ENCODE results near the gene SAP30L.

Gene SAP30L

DNA sequence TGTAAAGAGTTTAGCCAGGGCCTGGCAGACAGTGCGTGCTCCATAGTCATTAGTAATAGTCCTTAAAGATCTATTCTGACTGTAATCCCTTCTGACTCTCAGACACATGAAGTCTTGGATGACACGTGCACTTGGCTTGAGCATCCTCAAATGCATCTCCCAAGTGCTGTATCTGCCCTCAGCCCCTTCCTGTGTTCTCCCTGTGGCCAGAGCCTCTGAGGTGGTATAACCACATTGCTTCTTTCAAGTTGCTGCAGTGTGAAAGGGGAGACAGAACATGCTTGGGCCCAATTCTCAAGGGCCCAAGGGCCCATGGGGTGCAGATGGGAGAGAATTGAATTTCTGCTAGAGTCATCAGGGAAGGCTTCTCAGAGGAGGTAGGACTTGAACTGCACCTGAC, 62.3 kb downstream of the SAP30L start:
- TF ChIP-seq, protein P1, sequence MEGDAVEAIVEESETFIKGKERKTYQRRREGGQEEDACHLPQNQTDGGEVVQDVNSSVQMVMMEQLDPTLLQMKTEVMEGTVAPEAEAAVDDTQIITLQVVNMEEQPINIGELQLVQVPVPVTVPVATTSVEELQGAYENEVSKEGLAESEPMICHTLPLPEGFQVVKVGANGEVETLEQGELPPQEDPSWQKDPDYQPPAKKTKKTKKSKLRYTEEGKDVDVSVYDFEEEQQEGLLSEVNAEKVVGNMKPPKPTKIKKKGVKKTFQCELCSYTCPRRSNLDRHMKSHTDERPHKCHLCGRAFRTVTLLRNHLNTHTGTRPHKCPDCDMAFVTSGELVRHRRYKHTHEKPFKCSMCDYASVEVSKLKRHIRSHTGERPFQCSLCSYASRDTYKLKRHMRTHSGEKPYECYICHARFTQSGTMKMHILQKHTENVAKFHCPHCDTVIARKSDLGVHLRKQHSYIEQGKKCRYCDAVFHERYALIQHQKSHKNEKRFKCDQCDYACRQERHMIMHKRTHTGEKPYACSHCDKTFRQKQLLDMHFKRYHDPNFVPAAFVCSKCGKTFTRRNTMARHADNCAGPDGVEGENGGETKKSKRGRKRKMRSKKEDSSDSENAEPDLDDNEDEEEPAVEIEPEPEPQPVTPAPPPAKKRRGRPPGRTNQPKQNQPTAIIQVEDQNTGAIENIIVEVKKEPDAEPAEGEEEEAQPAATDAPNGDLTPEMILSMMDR (IDR thresholded peaks at IDR 0.05; ENCODE audit: extremely low read depth, missing control alignments): no peak
- DNase-seq (ENCODE audit: low spot score): no peak

DNA sequence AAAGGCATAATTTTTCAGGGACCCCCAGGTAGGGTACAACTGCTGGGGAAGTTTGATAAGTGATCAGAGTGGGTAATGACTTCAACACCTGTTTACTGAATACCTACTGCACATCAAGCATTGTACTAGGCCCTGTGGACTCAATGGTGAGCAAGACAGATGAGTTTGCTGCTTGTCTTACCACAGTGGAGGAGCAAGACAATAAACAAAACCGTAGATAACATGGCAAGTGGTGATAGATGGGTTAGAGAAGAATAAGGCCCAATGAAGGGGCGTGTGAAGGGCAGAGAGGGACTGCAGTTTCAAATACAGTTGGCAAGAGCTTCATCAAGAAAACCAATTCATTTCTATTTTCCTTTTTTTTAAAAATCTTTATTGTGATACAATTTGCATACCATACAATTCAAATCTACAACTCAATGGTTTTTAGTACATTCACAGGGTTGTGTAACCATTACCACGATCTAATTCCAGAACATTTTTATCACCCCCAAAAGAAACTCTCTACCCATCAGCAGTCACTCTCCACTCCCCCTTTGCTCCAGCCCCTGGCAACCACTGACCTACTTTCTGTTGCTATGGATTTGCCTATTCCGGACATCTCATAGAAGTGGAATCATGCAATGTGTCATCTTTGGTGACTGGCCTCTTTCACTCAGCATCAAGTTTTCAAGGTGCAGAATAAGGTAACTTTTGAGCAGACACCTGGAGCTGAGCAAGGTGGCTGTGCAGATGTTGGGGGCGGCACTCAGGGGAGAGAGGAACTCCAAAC, 64.2 kb downstream of the SAP30L start:
- TF ChIP-seq, protein P1 (IDR thresholded peaks at IDR 0.05; ENCODE audit: extremely low read depth, missing control alignments): no peak
- no peak for DNase-seq (ENCODE audit: low spot score)

All from GM20000 (cell line).